BJ (cell line): ENCODE measurements around the gene EGFLAM. TPM values are rescaled to one million over a fixed set of nuclear protein-coding genes. Genes with fewer than 3 reads are reported as not detected.

ENCODE experiments used
- CTCF ChIA-PET: fragments of 350-600 bp; formaldehyde crosslinking; extraction: SDS; loops from one replicate; lab custom pipeline; 2021; ENCODE audit warnings: antibody characterized with exemption, inconsistent platforms; lab: Yijun Ruan, JAX
- POLR2A ChIA-PET: fragments of 300-600 bp; sonication (Branson Sonifier 250); formaldehyde crosslinking; extraction: SDS; loops from one replicate; lab custom pipeline; 2021; ENCODE audit warnings: antibody characterized with exemption; lab: Charles Lee
- DNase-seq: peaks from one replicate; pipeline ENCODE4 v3.0.0-alpha.2; 2011; ENCODE audit warnings: low read depth
- H3K27me3 ChIP-seq: 2 replicates; pipeline ENCODE4 v1.6.0; 2011; ENCODE audit warnings: low read length; ENCODE audit not compliant: control insufficient read depth, insufficient read depth
- H3K36me3 ChIP-seq: 2 replicates; pipeline ENCODE4 v1.5.1; 2011; ENCODE audit warnings: low read length; ENCODE audit not compliant: control insufficient read depth, insufficient read depth
- H3K4me3 ChIP-seq: 2 replicates; pipeline ENCODE4 v1.5.1; 2011; ENCODE audit warnings: low read depth, mild to moderate bottlenecking, control low read depth, low read length
- CTCF ChIP-seq: IDR thresholded peaks from 2 replicates; pipeline ENCODE4 v1.5.1; 2011; ENCODE audit warnings: low read depth, mild to moderate bottlenecking, control low read depth, inconsistent platforms, low read length, moderate library complexity; ENCODE audit not compliant: insufficient read depth
- polyA plus RNA-seq: library from polyadenylated mRNA; depleted of rRNA; stranded (reverse); fragments of >200 nt; gene quantifications from 2 replicates; pipeline ENCODE4 v1.2.3, GENCODE V29; 2011
- small RNA-seq: library from RNA; depleted of rRNA; stranded (forward); fragments of <200 nt; gene quantifications from one replicate; pipeline ENCODE3, GENCODE V24; 2012; ENCODE audit warnings: low replicate concordance, low read depth; ENCODE audit not compliant: insufficient read length

Gene EGFLAM
- polyA plus RNA-seq, 1 experiment: 3.9 TPM

- no peak for DNase-seq
- no peak overlapping the region for H3K4me3 ChIP-seq
- TF ChIP-seq CTCF: no peak
- CTCF ChIA-PET: interaction anchor here (1.6 kb wide), 1 partner anchor 12 kb away, joined by 6 read pairs; no protein-coding TSS in a partner anchor
- H3K27me3 ChIP-seq: no peaks in the 10 kb centered on the region
- H3K36me3 ChIP-seq: no peaks in the 10 kb centered on the region
- POLR2A ChIA-PET: no interaction called here
Observed at GRCh38 chr5:38506302-38506701, 247.9 kb downstream of the EGFLAM start.

- no peaks in the 10 kb centered on the region for H3K36me3 ChIP-seq
- no peaks in the 10 kb centered on the region for H3K27me3 ChIP-seq
- CTCF ChIA-PET: interaction anchor here (0.7 to 0.9 kb wide), 2 partner anchors 8 to 953 kb away, joined by 3 read pairs; no protein-coding TSS in a partner anchor
- DNase-seq: peak; percentile 21
- POLR2A ChIA-PET: no interaction called here
- no peak for TF ChIP-seq CTCF
- no peak overlapping the region for H3K4me3 ChIP-seq
Observed at GRCh38 chr5:38509185-38509584, 250.8 kb downstream of the EGFLAM start.

Small RNA genes within 50 kb of the gene (small RNA-seq; reads per million reads assigned to genes)
- not detected for gene AC091839.1
